HG03442 (cell line): ENCODE results near the gene RENBP.

Experiments used
- ATAC-seq: cut with Tn5 transposase; IDR thresholded peaks from one replicate; pipeline ENCODE4 v1.9.1; 2021; ENCODE audit warnings: mild to moderate bottlenecking, moderate library complexity; ENCODE audit not compliant: unreplicated experiment

The RENBP gene

GRCh38 chrX:153921511-153922446 is 22.7 kb downstream of the RENBP start:
- ATAC-seq: no peak

- ATAC-seq: no peak
These were observed 23.4 kb downstream of the RENBP start for GRCh38 chrX:153921070-153921469.

- no peak for ATAC-seq
These were observed 23.9 kb downstream of the RENBP start for GRCh38 chrX:153920546-153920945.

GRCh38 chrX:153919281-153919680 is 25.2 kb downstream of the RENBP start:
- no peak for ATAC-seq

GRCh38 chrX:153917869-153918268 is 26.6 kb downstream of the RENBP start:
- ATAC-seq: no peak

- ATAC-seq: no peak
These were observed 30.7 kb downstream of the RENBP start for GRCh38 chrX:153913701-153914100.

GRCh38 chrX:153913211-153913610 is 31.2 kb downstream of the RENBP start:
- no peak for ATAC-seq

GRCh38 chrX:153911798-153912197 is 32.6 kb downstream of the RENBP start:
- ATAC-seq: no peak

GRCh38 chrX:153910446-153910845 is 34.0 kb downstream of the RENBP start:
- no peak for ATAC-seq

GRCh38 chrX:153909980-153910360 is 34.5 kb downstream of the RENBP start:
- no peak for ATAC-seq

GRCh38 chrX:153909024-153909979 is 35.1 kb downstream of the RENBP start:
- no peak for ATAC-seq

GRCh38 chrX:153908219-153908860 is 36.1 kb downstream of the RENBP start:
- no peak for ATAC-seq

GRCh38 chrX:153907456-153907855 is 37.0 kb downstream of the RENBP start:
- no peak for ATAC-seq

- ATAC-seq: no peak
These were observed 38.1 kb downstream of the RENBP start for GRCh38 chrX:153906126-153906917.

- no peak for ATAC-seq
These were observed 38.9 kb downstream of the RENBP start for GRCh38 chrX:153905481-153906095.

GRCh38 chrX:153903991-153904957 is 40.2 kb downstream of the RENBP start, which contains the start of gene AVPR2:
Gene AVPR2 (plus strand): TSS chrX:153904673. CDS start chrX:153905146, 473 bp downstream.
- no peak for ATAC-seq

GRCh38 chrX:153903238-153903980 is 41.0 kb downstream of the RENBP start:
- ATAC-seq: no peak

- ATAC-seq: no peak
These were observed 42.1 kb downstream of the RENBP start for GRCh38 chrX:153902385-153902784.
